K562 (cell line): ENCODE measurements around the gene KLHDC7B. TPM values are rescaled to one million over a fixed set of nuclear protein-coding genes. Genes with fewer than 3 reads are reported as not detected.

Source experiments
- MGA ChIP-seq: fragments of 450-650 bp; IDR thresholded peaks from 2 replicates; pipeline ENCODE4 v1.6.1; 2016; ENCODE audit warnings: mild to moderate bottlenecking, moderate library complexity
- polyA plus RNA-seq, 8 experiments: library from polyadenylated mRNA; depleted of rRNA in 4 of 8; stranded (reverse) in 5 of 8; unstranded in 3 of 8; fragments of >200 nt; fragmentation: Nextera tagmentation in 2 of 8; fragmentation: Illumina TruSeq in 1 of 8; extraction: Ambion mirVana in 2 of 8; extraction: Trizol in 1 of 8; gene quantifications; 2 replicates each; pipeline versions ENCODE4 v1.2.1 to v1.2.3, GENCODE V29; 2011 to 2014; ENCODE audit warnings: inconsistent platforms in 1 of 8, missing spikeins in 1 of 8
- total RNA-seq, 7 experiments: library from RNA; depleted of rRNA in 6 of 7; stranded (reverse); fragments of >200 nt in 6 of 7; fragmentation: Illumina TruSeq in 2 of 7; extraction: Trizol in 2 of 7; gene quantifications; 2 replicates each; pipeline versions ENCODE4 v1.2.1 to v1.2.3, GENCODE V29; 2011 to 2021; ENCODE audit warnings: low replicate concordance in 1 of 7

The KLHDC7B gene
- total and polyA plus RNA-seq, 9 of the 15 experiments (the other 6 are each of a cell fraction or from before 2014, with no cell fraction given), result 0.04 to 0.22 (median 0.05) TPM; not detected in 4

- TF ChIP-seq MGA, result peak; percentile 39; the same call in 1 of the 2 replicates
Observed at GRCh38 chr22:50581950-50582492, 36.3 kb downstream of the KLHDC7B start (continued).
